Germinal center (tissue), 1 donor: ENCODE data around the gene INF2.

Experiments used
- DNase-seq: peaks from one replicate; pipeline ENCODE4 v3.0.0; 2012; ENCODE audit warnings: mixed read lengths, low spot score

INF2 gene

GRCh38 chr14:104689881-104690711 lies 678 bp downstream of the INF2 start:
- DNase-seq, result no peak

DNA sequence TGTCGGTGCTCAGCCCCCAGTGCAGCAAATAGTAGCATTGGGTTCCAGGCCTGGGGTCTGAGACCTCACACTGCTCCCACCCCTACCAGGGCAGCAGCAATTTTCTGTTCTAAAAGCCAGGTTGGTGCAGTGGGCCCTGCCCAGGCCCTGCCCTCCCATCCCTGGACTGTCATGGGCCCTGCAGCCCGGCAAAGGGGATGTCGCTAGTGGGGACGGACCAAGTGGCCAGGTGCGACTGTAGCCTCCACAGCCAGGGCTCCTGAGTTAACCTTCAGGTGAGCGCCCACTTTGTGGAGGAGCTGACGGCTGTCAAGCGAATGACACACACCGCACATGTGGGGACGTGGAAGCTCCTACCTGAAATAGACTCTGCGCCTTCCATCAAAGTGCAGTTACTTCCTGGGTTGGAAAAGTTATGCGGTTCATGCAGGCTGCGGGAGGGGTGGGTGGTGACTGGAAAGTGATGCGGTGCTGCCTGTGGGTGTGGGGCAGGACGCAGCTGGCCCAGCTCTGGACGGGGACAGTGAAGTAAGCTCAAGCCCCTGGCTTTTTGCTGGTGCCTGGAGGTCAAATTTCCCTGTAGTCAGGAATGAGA lies 1.5 kb downstream of the INF2 start:
- DNase-seq, result no peak

DNA sequence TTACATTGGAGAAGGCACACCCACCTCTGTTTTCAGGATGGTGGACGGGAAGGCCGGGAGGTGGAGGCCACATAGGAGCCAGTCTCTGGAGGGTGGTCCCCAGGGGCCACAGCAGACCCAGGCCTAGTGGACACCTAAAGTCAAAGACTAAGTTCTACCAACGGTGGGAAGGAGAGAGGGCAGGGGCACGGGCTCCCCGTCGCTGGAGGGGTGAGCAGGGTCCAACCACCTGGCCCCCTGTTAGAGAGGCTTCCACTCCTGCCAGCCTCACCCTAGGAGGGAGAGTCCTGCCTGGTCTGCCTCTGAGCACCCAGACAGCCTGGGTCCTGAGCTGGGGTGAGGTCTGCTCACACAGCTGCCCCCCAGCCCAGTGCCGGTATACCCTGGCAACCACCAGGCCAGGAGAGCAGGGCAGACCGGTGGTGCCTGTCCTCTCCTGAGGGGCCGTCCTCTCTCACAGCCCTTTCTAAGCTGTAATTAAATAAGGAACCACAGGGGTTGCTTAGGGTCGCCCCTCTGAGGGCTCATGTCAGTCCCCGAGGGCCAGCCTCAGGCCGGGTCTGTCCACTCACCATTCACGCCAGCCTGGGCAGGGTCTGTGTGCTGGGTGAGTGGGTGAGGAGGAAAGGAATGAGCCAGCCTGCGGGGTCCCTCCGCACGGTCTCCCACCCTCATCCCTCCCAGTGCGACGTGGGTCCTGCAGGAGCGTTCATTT lies 2.3 kb downstream of the INF2 start:
- DNase-seq, result no peak

GRCh38 chr14:104692261-104692938 lies 3.0 kb downstream of the INF2 start:
- DNase-seq, result no peak

GRCh38 chr14:104692939-104693315 lies 3.5 kb downstream of the INF2 start:
- no peak for DNase-seq

- no peak for DNase-seq
These were observed 4.3 kb downstream of the INF2 start for GRCh38 chr14:104693482-104694431.

DNA sequence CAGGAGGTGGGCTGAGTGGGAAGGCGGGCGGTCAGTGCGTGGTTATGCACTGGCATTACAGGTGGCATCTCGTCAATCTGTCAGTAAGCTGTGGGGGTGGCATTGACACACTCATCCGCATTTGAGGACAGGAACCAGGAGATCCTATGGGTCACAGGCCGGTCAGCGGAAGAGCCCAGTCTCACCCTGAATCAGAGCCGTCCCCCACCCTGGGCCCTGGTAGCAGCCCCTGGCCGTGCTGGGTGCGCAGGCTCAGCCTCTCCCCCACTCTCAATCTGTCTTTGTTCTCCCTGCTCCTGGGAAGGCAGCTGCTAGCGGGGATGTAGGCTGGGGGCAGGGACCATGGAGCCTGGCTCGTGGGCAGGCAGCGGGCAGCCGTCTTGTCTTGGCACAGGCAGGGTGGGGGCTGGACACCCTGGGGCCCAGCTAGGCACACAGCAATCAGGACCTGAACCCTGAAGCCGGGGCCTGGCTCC lies 5.1 kb downstream of the INF2 start:
- no peak for DNase-seq

DNA sequence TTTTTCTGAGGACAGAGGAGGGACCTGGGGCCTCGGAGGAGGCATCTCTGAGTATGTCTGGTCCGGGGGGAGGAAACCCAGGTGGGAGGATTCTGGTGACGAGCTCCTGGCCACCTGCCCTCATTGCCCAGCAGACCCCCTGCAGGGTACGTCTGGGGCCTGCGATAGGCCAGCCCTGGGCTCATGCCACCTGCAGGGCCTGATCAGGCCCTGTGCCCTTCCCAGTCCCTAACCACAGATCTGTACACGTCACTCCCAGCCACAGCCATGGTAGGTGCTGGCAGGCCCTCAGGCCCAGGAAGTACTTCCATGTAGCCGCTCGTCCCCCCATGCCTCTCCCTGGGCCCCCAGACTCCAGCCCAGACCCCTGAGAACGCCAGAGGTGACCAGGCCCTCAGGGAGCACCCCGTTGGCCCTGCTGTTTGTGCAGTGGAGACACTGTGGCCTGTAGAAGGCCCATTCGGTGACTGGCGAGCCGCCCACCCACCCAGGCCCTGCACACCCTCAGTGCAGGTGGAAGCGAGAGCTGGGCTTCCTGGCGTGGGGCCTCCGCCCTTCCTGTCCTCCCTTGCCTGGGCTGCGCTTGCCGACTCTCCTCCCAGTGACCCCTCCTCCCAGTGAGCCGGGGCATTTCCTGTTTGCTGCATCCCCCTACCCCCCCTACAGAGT lies 5.7 kb downstream of the INF2 start:
- no peak for DNase-seq

DNA sequence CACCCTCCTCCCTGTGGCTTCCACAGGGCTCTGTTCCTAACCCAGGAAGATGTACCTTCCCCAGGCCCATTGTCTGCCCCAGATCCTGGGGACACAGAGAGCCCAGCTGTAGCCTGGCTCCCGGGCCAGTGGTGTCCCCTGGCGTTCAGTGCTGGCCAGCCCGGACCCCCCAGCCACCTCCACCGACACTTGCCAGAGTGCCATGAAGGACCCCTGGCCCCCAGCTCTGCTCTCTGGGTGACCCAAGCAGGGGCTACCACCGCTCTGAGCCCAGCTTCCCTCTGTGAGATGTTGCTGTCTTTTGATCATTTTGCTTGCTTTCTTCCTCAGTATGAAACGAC lies 6.2 kb downstream of the INF2 start:
- no peak for DNase-seq

DNA sequence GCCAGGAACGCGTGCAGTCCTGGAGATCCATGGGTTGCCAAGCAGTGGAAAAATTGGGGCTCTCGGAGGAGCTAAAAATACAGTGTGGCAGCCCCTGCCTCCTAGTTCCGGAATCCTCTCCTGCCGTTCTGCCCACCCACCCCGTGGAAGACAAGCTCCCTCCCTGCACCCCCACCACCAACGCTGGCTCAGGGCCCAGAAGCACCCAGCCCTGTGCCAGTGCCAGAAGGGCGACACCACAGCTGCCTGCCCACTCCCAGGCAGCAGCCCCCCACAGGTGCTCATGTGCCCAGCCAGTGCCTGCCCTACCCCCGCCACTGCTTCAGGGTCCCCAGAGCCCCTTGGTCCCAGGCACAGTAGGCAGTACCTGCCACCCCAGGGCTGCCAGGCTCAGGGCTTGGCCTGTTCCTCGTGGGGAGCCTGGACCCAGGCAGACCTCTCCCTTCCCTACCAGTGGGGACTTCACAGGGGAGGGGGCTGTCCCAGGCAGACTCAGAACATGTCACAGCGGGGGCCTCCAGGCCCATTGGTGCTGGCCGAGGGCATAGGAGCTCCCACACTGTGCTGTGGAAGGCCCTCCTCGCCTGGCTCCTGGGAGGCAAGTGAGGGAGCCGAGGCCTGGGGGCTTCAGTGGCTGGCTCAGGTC lies 7.4 kb downstream of the INF2 start:
- DNase-seq, result no peak

GRCh38 chr14:104697317-104697703 lies 7.9 kb downstream of the INF2 start:
- no peak for DNase-seq

DNA sequence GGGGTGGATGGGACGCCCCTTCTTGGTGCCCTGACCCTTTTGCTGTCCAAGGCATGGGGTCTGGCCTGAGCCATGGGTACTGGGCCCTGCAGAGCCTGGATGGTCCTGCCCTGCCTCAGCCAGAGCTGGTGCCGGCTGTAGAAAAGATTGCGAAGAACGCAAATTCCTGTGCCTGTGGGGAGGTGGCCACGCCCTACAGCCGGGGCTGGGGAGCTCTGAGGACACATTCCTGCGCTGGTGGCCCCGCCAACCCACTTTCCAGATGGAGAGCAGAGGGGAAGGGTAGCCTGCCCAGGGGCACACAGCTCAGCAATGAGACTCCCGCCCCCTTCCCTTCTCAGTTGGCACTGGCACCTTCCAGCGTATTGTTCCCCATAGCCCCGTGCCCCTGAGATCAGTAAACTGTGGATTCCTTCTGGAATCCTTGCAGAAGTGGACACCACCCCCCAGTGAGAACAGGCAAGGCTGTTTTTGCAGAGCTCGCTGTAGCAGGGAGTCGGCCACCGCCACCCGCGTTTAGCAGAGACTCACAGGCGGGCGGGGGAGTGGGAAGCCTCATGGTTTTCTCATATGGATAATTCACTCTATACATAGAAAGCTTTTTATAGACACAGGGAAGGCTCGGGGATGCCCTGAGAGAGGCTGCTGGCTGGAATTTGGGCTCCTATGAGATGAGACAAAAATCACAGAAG lies 8.6 kb downstream of the INF2 start:
- no peak for DNase-seq

GRCh38 chr14:104698688-104699425 lies 9.4 kb downstream of the INF2 start:
- no peak for DNase-seq

DNA sequence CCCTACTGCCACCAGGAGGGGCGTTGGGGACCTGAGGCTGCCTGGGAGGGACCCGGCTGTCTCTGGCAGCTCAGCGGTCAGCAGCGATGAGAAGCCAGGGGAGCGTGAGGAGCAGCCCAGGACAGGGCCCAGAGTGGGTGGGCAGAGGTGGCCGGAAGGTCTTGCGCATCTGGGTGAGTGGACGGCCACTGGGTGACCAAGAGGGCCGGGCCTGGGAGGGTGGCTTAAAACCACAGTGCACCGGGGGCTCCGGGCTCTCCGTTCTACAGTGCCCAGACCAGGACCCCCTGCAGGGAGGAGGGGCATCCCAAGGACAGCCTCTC lies 10.0 kb downstream of the INF2 start:
- no peak for DNase-seq

DNA sequence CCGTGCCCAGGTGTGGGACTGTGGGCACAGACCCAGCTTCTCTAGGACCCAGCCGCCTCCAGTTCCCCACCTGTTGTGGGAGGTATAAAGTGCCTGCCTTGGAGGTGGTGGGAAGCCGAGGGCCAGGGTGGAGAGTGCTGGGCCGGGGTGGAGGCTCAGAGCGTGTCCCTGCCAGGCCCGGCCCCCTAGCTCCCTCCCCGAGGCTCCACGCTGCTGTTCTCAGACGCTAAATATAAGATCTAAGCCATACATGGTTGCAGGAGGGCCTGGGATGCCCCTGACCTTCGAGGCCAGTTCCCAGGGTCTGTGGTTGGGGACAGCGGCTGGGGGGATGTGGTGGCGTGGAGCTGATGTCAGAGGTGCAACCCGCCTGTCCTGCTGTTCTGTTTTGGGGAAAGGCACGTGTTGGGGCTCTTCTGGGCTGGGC lies 10.8 kb downstream of the INF2 start:
- no peak for DNase-seq

- no peak for DNase-seq
These were observed 11.4 kb downstream of the INF2 start for GRCh38 chr14:104700747-104701217.

DNA sequence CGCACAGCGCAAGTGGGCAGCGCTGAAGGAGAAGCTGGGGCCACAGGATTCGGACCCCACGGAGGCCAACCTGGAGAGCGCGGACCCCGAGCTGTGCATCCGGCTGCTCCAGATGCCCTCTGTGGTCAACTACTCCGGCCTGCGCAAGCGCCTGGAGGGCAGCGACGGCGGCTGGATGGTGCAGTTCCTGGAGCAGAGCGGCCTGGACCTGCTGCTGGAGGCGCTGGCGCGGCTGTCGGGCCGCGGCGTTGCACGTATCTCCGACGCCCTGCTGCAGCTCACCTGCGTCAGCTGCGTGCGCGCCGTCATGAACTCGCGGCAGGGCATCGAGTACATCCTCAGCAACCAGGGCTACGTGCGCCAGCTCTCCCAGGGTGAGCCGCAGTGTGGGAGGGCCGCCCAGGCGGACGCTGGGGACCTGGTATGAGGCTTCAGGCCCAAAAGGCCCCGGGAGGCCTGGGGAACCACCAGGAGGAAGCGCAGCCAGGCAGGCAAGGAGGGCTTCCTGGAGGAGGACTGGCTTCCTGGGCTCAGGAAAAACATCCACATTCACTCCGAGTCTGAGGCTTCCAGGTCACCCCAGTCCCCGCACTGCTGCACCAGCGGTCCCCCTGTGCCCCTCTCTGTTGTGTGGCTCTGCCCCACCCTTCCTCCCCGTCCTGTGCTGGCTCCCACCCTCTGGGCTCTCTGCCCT lies 12.1 kb downstream of the INF2 start:
- no peak for DNase-seq

- DNase-seq, result no peak
These were observed 12.7 kb downstream of the INF2 start for GRCh38 chr14:104702106-104702505.
